HL-60 (cell line): ENCODE results near the gene ATP8B4.

Experiments used
- DNase-seq, 2 experiments: peaks; one replicate each; pipeline ENCODE4 v3.0.0-alpha.2; 2010 to 2020; ENCODE audit warnings: low read depth in 1 of 2, low spot score in 1 of 2
- H3K27ac ChIP-seq: fragments of 250-450 bp; sonication (Bioruptor Pico); replicated peaks from 2 replicates; pipeline ENCODE4 v1.5.1; 2020; ENCODE audit warnings: mild to moderate bottlenecking, moderate library complexity
- H3K27me3 ChIP-seq: fragments of 250-450 bp; sonication (Bioruptor Pico); 2 replicates; pipeline ENCODE4 v1.5.1; 2021; ENCODE audit warnings: mild to moderate bottlenecking, moderate library complexity; ENCODE audit not compliant: insufficient read depth, poor library complexity, severe bottlenecking
- H3K4me3 ChIP-seq: replicated peaks from 2 replicates; pipeline ENCODE4 v1.5.1; 2011; ENCODE audit warnings: mild to moderate bottlenecking, control low read depth, low read length; ENCODE audit not compliant: insufficient read depth
- CTCF ChIP-seq: IDR thresholded peaks from one replicate; pipeline ENCODE4 v1.5.1; 2011; ENCODE audit warnings: low read length, control low read depth, inconsistent platforms; ENCODE audit not compliant: insufficient read depth
- GABPA ChIP-seq: IDR thresholded peaks from 2 replicates; pipeline ENCODE4 v1.6.1; 2012; ENCODE audit warnings: low read depth
- POLR2AphosphoS5 ChIP-seq: IDR thresholded peaks from 2 replicates; pipeline ENCODE4 v1.6.1; 2012; ENCODE audit warnings: low read depth
- REST ChIP-seq: IDR thresholded peaks from 2 replicates; pipeline ENCODE4 v1.6.1; 2012; ENCODE audit warnings: low read depth; ENCODE audit not compliant: insufficient replicate concordance
- SPI1 ChIP-seq: IDR thresholded peaks from 2 replicates; pipeline ENCODE4 v1.6.1; 2012; ENCODE audit warnings: low read depth, mild to moderate bottlenecking, borderline replicate concordance

Gene ATP8B4

GRCh38 chr15:49987896-49988295 lies 131.1 kb downstream of the ATP8B4 start:
- H3K27me3 ChIP-seq = no peaks in the 10 kb centered on the region
- H3K4me3 ChIP-seq = no peak overlapping the region
- DNase-seq = no peak
- no peak overlapping the region for H3K27ac ChIP-seq
- TF ChIP-seq REST (no peak), CTCF (no peak), POLR2AphosphoS5 (no peak)

- DNase-seq = no peak
- TF ChIP-seq POLR2AphosphoS5 (no peak), REST (no peak), CTCF (no peak), GABPA (no peak), SPI1 (no peak)
- H3K27me3 ChIP-seq = no peaks in the 10 kb centered on the region
- H3K27ac ChIP-seq = no peak overlapping the region
- no peak overlapping the region for H3K4me3 ChIP-seq
Measured at GRCh38 chr15:49987198-49987785, 131.7 kb downstream of the ATP8B4 start.

GRCh38 chr15:49986326-49986725 lies 132.7 kb downstream of the ATP8B4 start:
- DNase-seq = no peak
- Histone ChIP-seq H3K27me3 (no peaks in the 10 kb centered on the region), H3K4me3 (no peak overlapping the region), H3K27ac (no peak overlapping the region)
- TF ChIP-seq GABPA (no peak), REST (no peak), POLR2AphosphoS5 (no peak), CTCF (no peak), SPI1 (no peak)
